LNCAP (cell line): ENCODE data around the gene MAN2A2.

Experiments used
- TF ChIP-seq, protein P1 (sequence below): fragments of 450-650 bp; IDR thresholded peaks from 2 replicates; pipeline ENCODE4 v1.5.1; 2017; ENCODE audit warnings: mild to moderate bottlenecking

Gene MAN2A2

DNA sequence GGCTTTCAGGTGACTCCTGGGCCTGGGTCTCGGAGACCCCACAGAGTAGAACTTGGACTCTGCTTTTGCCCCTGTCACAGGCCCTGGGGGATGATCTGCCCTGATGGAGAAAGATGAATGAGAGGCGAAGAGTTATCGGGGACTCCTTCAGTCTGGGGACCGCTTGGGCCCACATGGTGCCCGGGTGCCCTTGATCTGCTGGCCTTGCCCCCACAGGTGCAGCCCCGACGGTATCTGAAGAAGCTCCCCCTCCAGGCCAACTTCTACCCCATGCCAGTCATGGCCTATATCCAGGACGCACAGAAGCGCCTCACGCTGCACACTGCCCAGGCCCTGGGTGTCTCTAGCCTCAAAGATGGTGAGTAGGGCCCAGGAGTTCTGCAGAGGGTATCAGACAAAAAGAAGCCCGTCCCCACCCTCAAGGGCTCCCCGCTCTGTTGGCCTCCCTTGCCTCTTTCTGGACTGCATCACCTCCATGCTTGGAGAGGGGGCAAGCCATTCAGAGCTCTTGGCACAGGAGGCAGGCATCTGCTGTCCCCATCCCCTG, 10.4 kb downstream of the MAN2A2 start:
- TF ChIP-seq, protein P1, sequence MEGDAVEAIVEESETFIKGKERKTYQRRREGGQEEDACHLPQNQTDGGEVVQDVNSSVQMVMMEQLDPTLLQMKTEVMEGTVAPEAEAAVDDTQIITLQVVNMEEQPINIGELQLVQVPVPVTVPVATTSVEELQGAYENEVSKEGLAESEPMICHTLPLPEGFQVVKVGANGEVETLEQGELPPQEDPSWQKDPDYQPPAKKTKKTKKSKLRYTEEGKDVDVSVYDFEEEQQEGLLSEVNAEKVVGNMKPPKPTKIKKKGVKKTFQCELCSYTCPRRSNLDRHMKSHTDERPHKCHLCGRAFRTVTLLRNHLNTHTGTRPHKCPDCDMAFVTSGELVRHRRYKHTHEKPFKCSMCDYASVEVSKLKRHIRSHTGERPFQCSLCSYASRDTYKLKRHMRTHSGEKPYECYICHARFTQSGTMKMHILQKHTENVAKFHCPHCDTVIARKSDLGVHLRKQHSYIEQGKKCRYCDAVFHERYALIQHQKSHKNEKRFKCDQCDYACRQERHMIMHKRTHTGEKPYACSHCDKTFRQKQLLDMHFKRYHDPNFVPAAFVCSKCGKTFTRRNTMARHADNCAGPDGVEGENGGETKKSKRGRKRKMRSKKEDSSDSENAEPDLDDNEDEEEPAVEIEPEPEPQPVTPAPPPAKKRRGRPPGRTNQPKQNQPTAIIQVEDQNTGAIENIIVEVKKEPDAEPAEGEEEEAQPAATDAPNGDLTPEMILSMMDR, result no peak

DNA sequence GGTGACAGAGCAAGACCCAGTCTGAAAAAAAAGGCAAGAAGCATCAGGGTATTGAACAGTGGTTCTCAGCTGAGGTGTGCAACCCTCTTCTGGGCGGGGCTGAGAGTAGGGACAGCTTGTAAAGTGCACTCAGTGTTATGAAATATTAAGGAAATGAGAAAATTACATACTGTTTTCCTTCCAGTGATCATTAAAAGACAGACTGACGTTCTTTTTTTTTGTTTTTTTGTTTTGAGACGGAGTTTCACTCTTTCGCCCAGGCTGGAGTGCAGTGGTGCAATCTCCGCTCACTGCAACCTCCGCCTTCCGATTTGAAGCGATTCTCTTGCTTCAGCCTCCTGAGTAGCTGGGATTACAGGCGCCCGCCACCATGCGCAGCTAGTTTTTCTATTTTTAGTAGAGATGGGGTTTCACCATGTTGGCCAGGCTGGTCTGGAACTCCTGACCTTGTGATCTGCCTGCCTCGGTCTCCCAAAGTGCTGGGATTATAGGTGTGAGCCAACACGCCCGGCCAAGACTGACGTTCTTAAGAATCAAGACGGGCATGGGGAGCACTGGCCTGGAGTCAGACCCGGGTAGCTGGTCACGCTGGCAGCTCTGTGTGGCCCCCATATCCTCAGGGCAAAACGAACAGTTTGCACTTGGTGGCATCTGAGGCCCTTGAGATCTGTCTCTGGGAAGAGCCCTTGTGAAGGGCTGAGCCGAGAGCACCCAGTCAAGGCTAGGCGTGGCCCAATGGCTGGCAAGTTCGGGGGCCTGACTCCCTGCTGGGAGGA, 11.4 kb downstream of the MAN2A2 start:
- TF ChIP-seq, protein P1, result no peak

DNA sequence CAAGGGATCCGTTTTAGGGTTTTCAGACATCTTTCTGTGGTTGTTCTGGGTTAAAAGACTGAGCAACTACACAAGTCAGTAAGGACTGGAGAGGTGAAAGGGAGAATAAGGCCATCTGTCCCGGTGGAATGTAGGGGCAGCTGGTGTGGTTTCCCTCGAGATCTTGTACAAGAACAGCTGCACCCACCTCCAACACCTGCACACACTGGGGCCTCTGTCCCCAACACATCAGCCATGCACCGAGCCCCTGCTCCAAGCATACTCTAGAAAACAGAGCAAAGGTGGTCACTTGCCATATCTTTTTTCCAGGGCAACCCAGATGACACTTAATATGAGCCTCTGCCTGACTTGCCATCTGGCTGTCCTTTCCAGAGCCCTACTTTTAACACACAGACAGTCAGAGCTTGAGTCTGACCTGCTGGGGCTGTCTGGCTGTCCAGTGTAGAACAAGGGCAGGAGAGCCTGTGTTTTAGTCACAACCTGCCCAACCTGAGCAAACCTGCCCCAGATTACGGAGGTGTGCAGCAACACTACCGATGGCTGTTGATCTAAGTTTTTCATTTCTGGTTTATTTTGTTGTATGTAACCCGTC, 12.2 kb downstream of the MAN2A2 start:
- TF ChIP-seq, protein P1, result no peak

DNA sequence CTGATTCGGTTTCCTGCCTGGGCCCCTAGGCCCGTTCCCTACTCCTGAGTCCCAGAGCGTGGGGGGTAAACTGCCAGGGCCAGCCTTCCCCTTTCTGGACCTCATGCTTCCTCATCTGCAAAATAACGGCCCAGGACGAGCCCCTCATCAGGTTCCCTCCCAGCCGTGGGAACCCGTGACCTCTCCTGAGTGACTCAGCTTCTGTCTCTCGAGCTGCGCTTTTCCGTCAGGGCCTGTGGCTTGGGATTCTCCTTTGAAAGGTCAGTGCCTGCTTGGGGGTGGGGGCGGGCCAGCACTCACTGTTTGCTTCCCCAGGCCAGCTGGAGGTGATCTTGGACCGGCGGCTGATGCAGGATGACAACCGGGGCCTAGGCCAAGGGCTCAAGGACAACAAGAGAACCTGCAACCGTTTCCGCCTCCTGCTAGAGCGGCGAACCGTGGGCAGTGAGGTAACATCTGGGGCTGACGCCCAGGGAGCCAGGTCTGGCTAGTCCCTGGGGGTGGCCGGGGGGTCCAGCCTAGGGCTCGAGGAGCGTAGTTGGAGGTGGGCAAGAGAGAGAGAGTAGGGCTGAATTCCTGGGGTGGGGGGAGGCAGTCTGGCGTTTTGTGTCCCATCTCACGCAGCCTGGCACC, 12.8 kb downstream of the MAN2A2 start:
- TF ChIP-seq, protein P1, result no peak

DNA sequence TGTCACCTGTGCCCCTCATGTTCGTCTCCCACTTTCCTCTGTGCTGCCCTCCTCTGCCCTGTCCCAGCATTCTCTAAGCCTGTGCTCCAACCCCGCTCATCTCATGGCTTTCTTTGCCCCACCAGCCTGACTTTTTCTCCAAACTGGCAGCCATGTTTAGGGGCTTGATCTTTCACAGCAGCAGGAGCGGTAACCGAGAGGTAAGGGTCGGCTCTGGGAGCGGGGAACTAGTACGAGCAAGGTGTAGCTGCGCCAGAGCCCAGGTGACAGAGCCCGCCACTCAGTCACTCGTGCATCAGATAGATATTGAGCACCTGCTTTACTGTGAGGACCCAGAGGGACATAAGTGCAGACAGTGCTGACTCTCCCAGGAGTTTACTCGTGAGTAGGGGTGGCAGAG, 13.4 kb downstream of the MAN2A2 start:
- TF ChIP-seq, protein P1, result no peak

DNA sequence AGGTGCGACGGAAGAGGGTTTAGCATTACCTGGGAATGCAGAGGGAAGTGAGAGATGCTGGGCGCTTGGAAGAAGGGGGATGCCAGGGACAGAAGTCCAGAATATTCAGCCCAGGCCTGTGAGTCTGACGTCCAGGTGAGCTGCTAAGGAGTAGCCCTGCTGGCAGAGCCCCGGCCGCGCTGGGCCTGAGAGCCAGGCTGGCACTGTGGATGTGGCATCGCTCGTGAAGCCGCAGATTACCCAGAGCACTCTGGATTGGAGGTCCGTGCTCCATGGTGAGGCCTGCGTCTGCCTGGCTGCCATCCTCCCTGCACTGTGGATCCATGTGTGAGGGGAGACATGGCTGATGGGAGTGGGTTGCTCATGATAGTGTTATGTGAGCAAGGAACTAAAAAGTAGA, 14.5 kb downstream of the MAN2A2 start:
- TF ChIP-seq, protein P1, result no peak

DNA sequence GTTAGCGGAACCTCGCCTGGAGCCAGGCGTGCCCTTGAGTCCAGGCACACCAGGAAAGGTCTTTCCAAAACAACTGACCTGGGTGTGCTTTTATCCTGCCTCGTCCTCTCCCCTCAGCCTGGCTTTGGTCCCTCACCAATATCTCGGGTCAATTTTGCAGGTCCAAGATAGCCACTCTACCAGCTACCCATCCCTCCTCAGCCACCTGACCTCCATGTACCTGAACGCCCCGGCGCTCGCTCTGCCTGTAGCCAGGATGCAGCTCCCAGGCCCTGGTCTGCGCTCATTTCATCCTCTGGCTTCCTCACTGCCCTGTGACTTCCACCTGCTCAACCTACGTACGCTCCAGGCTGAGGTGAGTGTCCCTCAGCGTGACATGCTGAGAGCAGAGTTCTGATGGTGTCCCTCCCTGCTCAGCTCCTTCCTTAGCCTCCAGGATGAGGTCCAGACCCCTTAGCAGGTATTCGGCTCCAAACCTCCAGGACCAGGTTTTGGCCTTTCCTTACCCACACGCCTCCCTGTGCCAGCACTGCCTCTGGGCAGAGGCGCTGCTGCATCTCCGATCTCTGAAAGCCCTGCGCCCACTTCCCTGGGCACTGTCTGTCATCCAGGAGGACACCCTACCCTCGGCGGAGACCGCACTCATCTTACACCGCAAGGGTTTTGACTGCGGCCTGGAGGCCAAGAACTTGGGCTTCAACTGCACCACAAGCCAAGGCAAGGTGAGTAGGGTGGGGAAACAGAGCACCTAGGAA, 15.1 kb downstream of the MAN2A2 start:
- TF ChIP-seq, protein P1, result no peak
